HUES48 (cell line): ENCODE results near the gene KPRP.

ENCODE experiments used
- H3K27ac ChIP-seq: one replicate; pipeline ENCODE4 v1.7.0; 2013; ENCODE audit warnings: low read depth, low read length, inconsistent platforms
- H3K27me3 ChIP-seq: 2 replicates; pipeline ENCODE4 v1.6.1; 2013; ENCODE audit warnings: mild to moderate bottlenecking, low read length; ENCODE audit not compliant: control insufficient read depth, insufficient read depth
- H3K36me3 ChIP-seq: 2 replicates; pipeline ENCODE4 v1.6.1; 2013; ENCODE audit warnings: low read length; ENCODE audit not compliant: control insufficient read depth, insufficient read depth
- H3K4me1 ChIP-seq: 2 replicates; pipeline ENCODE4 v1.6.1; 2013; ENCODE audit warnings: mild to moderate bottlenecking, low read length; ENCODE audit not compliant: control insufficient read depth, insufficient read depth
- H3K4me3 ChIP-seq: 2 replicates; pipeline ENCODE4 v1.5.1; 2013; ENCODE audit warnings: mild to moderate bottlenecking, low read depth, low read length
- H3K9ac ChIP-seq: 2 replicates; pipeline ENCODE4 v1.6.1; 2013; ENCODE audit warnings: mild to moderate bottlenecking, low read depth, low read length, moderate library complexity
- H3K9me3 ChIP-seq: 2 replicates; pipeline ENCODE4 v1.6.1; 2013; ENCODE audit warnings: low read length; ENCODE audit not compliant: control insufficient read depth, insufficient read depth

The KPRP gene

GRCh38 chr1:152757747-152758146 lies at the start of gene KPRP:
TSS of gene KPRP (plus strand) at chr1:152758025. CDS start at chr1:152759589, 1,564 bp downstream.
- H3K27ac ChIP-seq, result no peak within 1 kb of the TSS
- H3K27me3 ChIP-seq, result no peaks in the 10 kb centered on the region
- peaks cover 95% of the 10 kb centered on the region for H3K9me3 ChIP-seq
- no peaks in the 10 kb centered on the region for H3K4me1 ChIP-seq
- H3K4me3 ChIP-seq, result no peak within 1 kb of the TSS
- no peak within 1 kb of the TSS for H3K9ac ChIP-seq
- H3K36me3 ChIP-seq, result no peaks in the 10 kb centered on the region

GRCh38 chr1:152718238-152718637 lies 39.6 kb upstream of the KPRP start:
- H3K9ac ChIP-seq, result no peak overlapping the region
- H3K27ac ChIP-seq, result no peak overlapping the region
- peaks cover 98% of the 10 kb centered on the region for H3K9me3 ChIP-seq
- H3K36me3 ChIP-seq, result no peaks in the 10 kb centered on the region
- H3K27me3 ChIP-seq, result no peaks in the 10 kb centered on the region
- no peak overlapping the region for H3K4me3 ChIP-seq
- no peaks in the 10 kb centered on the region for H3K4me1 ChIP-seq

GRCh38 chr1:152725261-152725660 lies 32.6 kb upstream of the KPRP start:
- no peak overlapping the region for H3K9ac ChIP-seq
- no peak overlapping the region for H3K27ac ChIP-seq
- peaks cover 87% of the 10 kb centered on the region for H3K9me3 ChIP-seq
- H3K36me3 ChIP-seq, result no peaks in the 10 kb centered on the region
- H3K4me1 ChIP-seq, result no peaks in the 10 kb centered on the region
- no peak overlapping the region for H3K4me3 ChIP-seq
- no peaks in the 10 kb centered on the region for H3K27me3 ChIP-seq

- Histone ChIP-seq H3K9me3 (peaks cover 85% of the 10 kb centered on the region), H3K27ac (no peak overlapping the region), H3K4me1 (no peaks in the 10 kb centered on the region), H3K27me3 (no peaks in the 10 kb centered on the region), H3K9ac (no peak overlapping the region), H3K4me3 (no peak overlapping the region), H3K36me3 (no peaks in the 10 kb centered on the region)
Measured at GRCh38 chr1:152728986-152729385, 28.8 kb upstream of the KPRP start.

- Histone ChIP-seq H3K9me3 (peaks cover 92% of the 10 kb centered on the region), H3K36me3 (no peaks in the 10 kb centered on the region)
Measured at GRCh38 chr1:152735648-152736047, 22.2 kb upstream of the KPRP start.

GRCh38 chr1:152737997-152738396 lies 19.8 kb upstream of the KPRP start:
- no peak overlapping the region for H3K4me3 ChIP-seq
- H3K4me1 ChIP-seq, result no peaks in the 10 kb centered on the region
- H3K27ac ChIP-seq, result no peak overlapping the region
- H3K27me3 ChIP-seq, result no peaks in the 10 kb centered on the region
- no peak overlapping the region for H3K9ac ChIP-seq
- peaks cover 96% of the 10 kb centered on the region for H3K9me3 ChIP-seq
- H3K36me3 ChIP-seq, result no peaks in the 10 kb centered on the region

More at GRCh38 chr1:152735648-152736047, 22.2 kb upstream of the KPRP start:
- H3K27ac ChIP-seq, result no peak overlapping the region
- H3K27me3 ChIP-seq, result no peaks in the 10 kb centered on the region
- no peak overlapping the region for H3K4me3 ChIP-seq
- H3K9ac ChIP-seq, result no peak overlapping the region
- no peaks in the 10 kb centered on the region for H3K4me1 ChIP-seq

- H3K4me3 ChIP-seq, result no peak overlapping the region
- no peaks in the 10 kb centered on the region for H3K36me3 ChIP-seq
- H3K9ac ChIP-seq, result no peak overlapping the region
- no peaks in the 10 kb centered on the region for H3K27me3 ChIP-seq
- peaks cover 97% of the 10 kb centered on the region for H3K9me3 ChIP-seq
- H3K27ac ChIP-seq, result no peak overlapping the region
- no peaks in the 10 kb centered on the region for H3K4me1 ChIP-seq
Measured at GRCh38 chr1:152739841-152740240, 18.0 kb upstream of the KPRP start.

- Histone ChIP-seq H3K4me1 (no peaks in the 10 kb centered on the region), H3K4me3 (no peak overlapping the region), H3K27ac (no peak overlapping the region), H3K9me3 (peaks cover 97% of the 10 kb centered on the region), H3K9ac (no peak overlapping the region), H3K27me3 (no peaks in the 10 kb centered on the region), H3K36me3 (no peaks in the 10 kb centered on the region)
Measured at GRCh38 chr1:152741656-152742055, 16.2 kb upstream of the KPRP start.

- Histone ChIP-seq H3K4me1 (no peaks in the 10 kb centered on the region), H3K4me3 (no peak overlapping the region), H3K27ac (no peak overlapping the region), H3K9ac (no peak overlapping the region), H3K9me3 (peaks cover 97% of the 10 kb centered on the region), H3K27me3 (no peaks in the 10 kb centered on the region), H3K36me3 (no peaks in the 10 kb centered on the region)
Measured at GRCh38 chr1:152743371-152744145, 14.3 kb upstream of the KPRP start.

GRCh38 chr1:152745289-152745704 lies 12.5 kb upstream of the KPRP start:
- H3K9ac ChIP-seq, result no peak overlapping the region
- no peak overlapping the region for H3K4me3 ChIP-seq
- no peak overlapping the region for H3K27ac ChIP-seq
- no peaks in the 10 kb centered on the region for H3K27me3 ChIP-seq
- peaks cover 93% of the 10 kb centered on the region for H3K9me3 ChIP-seq
- no peaks in the 10 kb centered on the region for H3K4me1 ChIP-seq
- H3K36me3 ChIP-seq, result no peaks in the 10 kb centered on the region

GRCh38 chr1:152745765-152746444 lies 11.9 kb upstream of the KPRP start:
- peaks cover 94% of the 10 kb centered on the region for H3K9me3 ChIP-seq

More at GRCh38 chr1:152745765-152746444, 11.9 kb upstream of the KPRP start:
- no peaks in the 10 kb centered on the region for H3K4me1 ChIP-seq
- H3K27me3 ChIP-seq, result no peaks in the 10 kb centered on the region
- no peaks in the 10 kb centered on the region for H3K36me3 ChIP-seq
- H3K9ac ChIP-seq, result no peak overlapping the region
- H3K27ac ChIP-seq, result no peak overlapping the region
- no peak overlapping the region for H3K4me3 ChIP-seq
